A549 (cell line): ENCODE measurements around the gene CACNA1D.

Experiments
- CHD2 ChIP-seq: fragments of 150-350 bp; IDR thresholded peaks from 2 replicates; pipeline ENCODE4 v1.6.1; 2014; ENCODE audit warnings: low read length; ENCODE audit not compliant: partially characterized antibody
- CHD4 ChIP-seq: fragments of 200-600 bp; sonication (generic); IDR thresholded peaks from 2 replicates; pipeline ENCODE4 v1.6.1; 2016; ENCODE audit warnings: antibody characterized with exemption, mild to moderate bottlenecking, borderline replicate concordance
- EP300 ChIP-seq, 2 experiments: fragments of >200 bp; sonication (Bioruptor Twin); formaldehyde crosslinking; IDR thresholded peaks; 2 replicates in 1 of 2; 3 replicates in 1 of 2; pipeline ENCODE4 v1.6.1; 2016 to 2017
- ESRRA ChIP-seq: fragments of 150-350 bp; IDR thresholded peaks from 2 replicates; pipeline ENCODE4 v1.6.1; 2014; ENCODE audit warnings: mild to moderate bottlenecking, low read length, borderline replicate concordance
- POLR2A ChIP-seq: IDR thresholded peaks from 2 replicates; pipeline ENCODE4 v1.6.1; 2012; ENCODE audit warnings: mild to moderate bottlenecking, low read length
- SREBF2 ChIP-seq: fragments of 450-650 bp; IDR thresholded peaks from 2 replicates; pipeline ENCODE4 v1.6.1; 2014; ENCODE audit warnings: mild to moderate bottlenecking, moderate library complexity
- TF ChIP-seq, protein P1 (sequence below): fragments of >200 bp; sonication (Bioruptor Twin); formaldehyde crosslinking; IDR thresholded peaks from 3 replicates; pipeline ENCODE4 v1.5.1; 2016
- TF ChIP-seq, protein P2 (sequence below): IDR thresholded peaks from 2 replicates; pipeline ENCODE4 v1.6.1; 2012
- TF ChIP-seq, protein P3 (sequence below): IDR thresholded peaks from 2 replicates; pipeline ENCODE4 v1.6.1; 2012

DNA sequence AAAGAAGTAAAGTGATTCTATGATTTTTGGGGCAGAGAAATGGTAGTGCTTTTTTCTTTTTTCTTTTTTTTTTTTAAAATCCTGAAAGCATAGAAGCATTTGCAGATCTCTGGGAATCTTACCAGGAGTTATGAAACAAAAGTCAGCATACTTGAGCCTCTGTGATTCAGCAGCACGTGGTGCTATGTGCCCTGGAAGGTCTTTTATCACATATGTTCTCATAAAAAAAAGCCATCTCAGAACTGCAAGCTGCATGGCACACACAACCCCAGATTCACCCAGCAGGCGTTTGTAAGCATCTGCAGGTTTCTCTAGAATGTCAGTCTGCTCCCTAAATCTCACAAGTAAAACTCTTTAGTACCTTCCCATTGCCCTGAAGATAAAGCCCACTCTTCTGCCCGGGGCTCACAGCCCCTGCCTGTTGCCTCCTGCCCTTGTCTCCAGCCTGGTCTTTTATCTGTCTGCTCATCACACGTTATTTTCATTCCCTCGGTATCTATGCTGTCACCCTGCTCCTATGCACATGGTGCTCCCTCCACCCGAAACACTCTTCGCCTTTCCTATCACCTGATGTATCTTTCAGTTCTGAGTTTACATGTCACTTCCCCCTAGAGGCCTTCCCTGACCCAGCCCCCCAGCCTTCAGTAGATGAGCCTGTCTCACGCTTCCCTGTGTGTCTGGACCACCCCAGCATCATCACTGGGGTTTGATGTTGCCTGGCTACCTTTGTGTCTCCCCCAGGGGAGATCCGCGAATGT, 279.4 kb downstream of the CACNA1D start:
- TF ChIP-seq, protein P1, sequence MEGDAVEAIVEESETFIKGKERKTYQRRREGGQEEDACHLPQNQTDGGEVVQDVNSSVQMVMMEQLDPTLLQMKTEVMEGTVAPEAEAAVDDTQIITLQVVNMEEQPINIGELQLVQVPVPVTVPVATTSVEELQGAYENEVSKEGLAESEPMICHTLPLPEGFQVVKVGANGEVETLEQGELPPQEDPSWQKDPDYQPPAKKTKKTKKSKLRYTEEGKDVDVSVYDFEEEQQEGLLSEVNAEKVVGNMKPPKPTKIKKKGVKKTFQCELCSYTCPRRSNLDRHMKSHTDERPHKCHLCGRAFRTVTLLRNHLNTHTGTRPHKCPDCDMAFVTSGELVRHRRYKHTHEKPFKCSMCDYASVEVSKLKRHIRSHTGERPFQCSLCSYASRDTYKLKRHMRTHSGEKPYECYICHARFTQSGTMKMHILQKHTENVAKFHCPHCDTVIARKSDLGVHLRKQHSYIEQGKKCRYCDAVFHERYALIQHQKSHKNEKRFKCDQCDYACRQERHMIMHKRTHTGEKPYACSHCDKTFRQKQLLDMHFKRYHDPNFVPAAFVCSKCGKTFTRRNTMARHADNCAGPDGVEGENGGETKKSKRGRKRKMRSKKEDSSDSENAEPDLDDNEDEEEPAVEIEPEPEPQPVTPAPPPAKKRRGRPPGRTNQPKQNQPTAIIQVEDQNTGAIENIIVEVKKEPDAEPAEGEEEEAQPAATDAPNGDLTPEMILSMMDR: no peak
- TF ChIP-seq CHD4 (no peak), POLR2A (no peak), CHD2 (no peak), SREBF2 (no peak), EP300 (IDR thresholded peaks at IDR 0.05) (no peak), ESRRA (no peak)
- TF ChIP-seq, protein P2, sequence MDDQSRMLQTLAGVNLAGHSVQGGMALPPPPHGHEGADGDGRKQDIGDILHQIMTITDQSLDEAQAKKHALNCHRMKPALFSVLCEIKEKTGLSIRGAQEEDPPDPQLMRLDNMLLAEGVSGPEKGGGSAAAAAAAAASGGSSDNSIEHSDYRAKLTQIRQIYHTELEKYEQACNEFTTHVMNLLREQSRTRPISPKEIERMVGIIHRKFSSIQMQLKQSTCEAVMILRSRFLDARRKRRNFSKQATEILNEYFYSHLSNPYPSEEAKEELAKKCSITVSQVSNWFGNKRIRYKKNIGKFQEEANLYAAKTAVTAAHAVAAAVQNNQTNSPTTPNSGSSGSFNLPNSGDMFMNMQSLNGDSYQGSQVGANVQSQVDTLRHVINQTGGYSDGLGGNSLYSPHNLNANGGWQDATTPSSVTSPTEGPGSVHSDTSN: no peak
- TF ChIP-seq, protein P3, sequence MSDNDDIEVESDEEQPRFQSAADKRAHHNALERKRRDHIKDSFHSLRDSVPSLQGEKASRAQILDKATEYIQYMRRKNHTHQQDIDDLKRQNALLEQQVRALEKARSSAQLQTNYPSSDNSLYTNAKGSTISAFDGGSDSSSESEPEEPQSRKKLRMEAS: no peak
